Mesenchymal stem cell (in vitro differentiated cells and primary cell): ENCODE measurements around the gene CDK3.
"Not testable (repeated sequence)": the region's sequence is repeated elsewhere in the genome, so short reads cannot be mapped to it uniquely, and the experiment has no call there.

Source experiments
- DNase-seq: peaks from one replicate; pipeline ENCODE4 v3.0.0-alpha.2; 2013
- H2AFZ ChIP-seq: one replicate; pipeline ENCODE4 v1.6.1; 2013; ENCODE audit warnings: low read depth, mild to moderate bottlenecking, control low read depth, inconsistent platforms, low read length, moderate library complexity
- H2AK5ac ChIP-seq: 2 replicates; pipeline ENCODE4 v1.6.1; 2013; ENCODE audit warnings: low read length, moderate library complexity, mild to moderate bottlenecking, inconsistent platforms; ENCODE audit not compliant: severe bottlenecking
- H2BK120ac ChIP-seq: one replicate; pipeline ENCODE4 v1.6.1; 2013; ENCODE audit warnings: low read depth, mild to moderate bottlenecking, inconsistent platforms, low read length, moderate library complexity
- H2BK12ac ChIP-seq, 2 experiments: one replicate each; pipeline ENCODE4 v1.6.1; 2013; ENCODE audit warnings: inconsistent platforms in 2 of 2, low read length in 2 of 2, mild to moderate bottlenecking in 2 of 2, moderate library complexity in 2 of 2, control low read depth in 1 of 2
- H2BK15ac ChIP-seq: one replicate; pipeline ENCODE4 v1.6.1; 2013; ENCODE audit warnings: mild to moderate bottlenecking, low read depth, inconsistent platforms; ENCODE audit not compliant: poor library complexity, severe bottlenecking
- H2BK5ac ChIP-seq: 2 replicates; pipeline ENCODE4 v1.6.1; 2013; ENCODE audit warnings: low read depth, mild to moderate bottlenecking, low read length, control low read depth, inconsistent platforms; ENCODE audit not compliant: poor library complexity, severe bottlenecking
- H3K14ac ChIP-seq, 2 experiments: one replicate each; pipeline ENCODE4 v1.6.1; 2013; ENCODE audit warnings: inconsistent platforms in 2 of 2, low read length in 2 of 2, control low read depth in 1 of 2, mild to moderate bottlenecking in 1 of 2, moderate library complexity in 1 of 2
- H3K18ac ChIP-seq, 2 experiments: one replicate each; pipeline ENCODE4 v1.6.1; 2013; ENCODE audit warnings: inconsistent platforms in 2 of 2, low read length in 2 of 2, control low read depth in 1 of 2, low read depth in 1 of 2, mild to moderate bottlenecking in 1 of 2
- H3K23ac ChIP-seq, 2 experiments: one replicate each; pipeline ENCODE4 v1.6.1; 2013; ENCODE audit warnings: inconsistent platforms in 2 of 2, low read length in 2 of 2, mild to moderate bottlenecking in 2 of 2, moderate library complexity in 2 of 2, control low read depth in 1 of 2
- H3K27ac ChIP-seq: 2 replicates; pipeline ENCODE4 v1.5.1; 2013; ENCODE audit warnings: mild to moderate bottlenecking, moderate library complexity, low read length, control low read depth, inconsistent platforms; ENCODE audit not compliant: poor library complexity, severe bottlenecking
- H3K27me3 ChIP-seq, 2 experiments: 2 replicates each; pipeline versions ENCODE4 v1.6.1 to v1.7.0; 2013; ENCODE audit warnings: low read length in 2 of 2, mild to moderate bottlenecking in 2 of 2, moderate library complexity in 2 of 2, control low read depth in 1 of 2, inconsistent platforms in 1 of 2; ENCODE audit not compliant: control insufficient read depth in 1 of 2, insufficient read depth in 1 of 2
- H3K36me3 ChIP-seq, 2 experiments: 2 replicates each; pipeline versions ENCODE4 v1.6.1 to v1.7.0; 2013; ENCODE audit warnings: low read length in 2 of 2, control low read depth in 1 of 2, inconsistent platforms in 1 of 2, low read depth in 1 of 2, mild to moderate bottlenecking in 1 of 2; ENCODE audit not compliant: insufficient read depth in 2 of 2, control insufficient read depth in 1 of 2
- H3K4ac ChIP-seq, 2 experiments: one replicate each; pipeline ENCODE4 v1.6.1; 2013; ENCODE audit warnings: inconsistent platforms in 2 of 2, low read length in 2 of 2, mild to moderate bottlenecking in 2 of 2, moderate library complexity in 2 of 2, control low read depth in 1 of 2, low read depth in 1 of 2
- H3K4me1 ChIP-seq: 2 replicates; pipeline ENCODE4 v1.6.1; 2013; ENCODE audit warnings: low read depth, low read length, control low read depth; ENCODE audit not compliant: control insufficient read depth, insufficient read depth
- H3K4me2 ChIP-seq: 2 replicates; pipeline ENCODE4 v1.6.1; 2013; ENCODE audit warnings: low read length, mild to moderate bottlenecking, inconsistent platforms; ENCODE audit not compliant: poor library complexity, severe bottlenecking
- H3K4me3 ChIP-seq, 2 experiments: 2 replicates each; pipeline versions ENCODE4 v1.5.1 to v1.7.0; 2013; ENCODE audit warnings: low read length in 2 of 2, mild to moderate bottlenecking in 2 of 2, control low read depth in 1 of 2, low read depth in 1 of 2; ENCODE audit not compliant: insufficient read depth in 1 of 2
- H3K79me1 ChIP-seq: replicated peaks from 2 replicates; pipeline ENCODE4 v1.6.1; 2013; ENCODE audit warnings: mild to moderate bottlenecking, control low read depth, low read length, inconsistent platforms; ENCODE audit not compliant: poor library complexity, severe bottlenecking
- H3K9ac ChIP-seq: 2 replicates; pipeline ENCODE4 v1.7.0; 2013; ENCODE audit warnings: mild to moderate bottlenecking, low read length, moderate library complexity
- H3K9me3 ChIP-seq: 2 replicates; pipeline ENCODE4 v1.7.0; 2013; ENCODE audit warnings: mild to moderate bottlenecking, low read length; ENCODE audit not compliant: control insufficient read depth
- H4K8ac ChIP-seq: one replicate; pipeline ENCODE4 v1.6.1; 2013; ENCODE audit warnings: inconsistent platforms, mild to moderate bottlenecking, low read length, moderate library complexity
- H4K91ac ChIP-seq: one replicate; pipeline ENCODE4 v1.6.1; 2013; ENCODE audit warnings: mild to moderate bottlenecking, low read length, inconsistent platforms
- WGBS: methylation state at CpG from one replicate; pipeline ENCODE4 v1.1.7; 2013; ENCODE audit warnings: mixed read lengths; 5-methylcytosine and 5-hydroxymethylcytosine counted together

The CDK3 gene

DNA sequence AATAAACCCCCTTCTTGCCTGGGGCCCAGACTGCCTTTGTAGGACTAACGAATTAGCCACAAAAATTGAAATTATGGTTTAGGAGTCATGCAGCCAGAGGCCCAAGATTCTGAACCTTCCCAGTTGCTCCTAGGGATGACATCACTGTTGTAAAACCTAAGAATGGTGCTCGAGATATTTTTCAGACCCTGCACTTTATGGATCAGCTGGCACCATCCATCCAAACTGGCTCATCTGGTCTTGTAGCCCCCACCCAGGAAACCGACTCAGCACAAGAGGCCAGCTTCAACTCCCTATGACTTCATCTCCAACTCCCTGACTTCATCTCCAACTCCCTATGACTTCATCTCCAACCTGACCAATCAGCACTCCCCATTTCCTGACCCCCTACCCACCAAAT is 37.4 kb downstream of the CDK3 start:
- Histone ChIP-seq H2BK120ac (no peak overlapping the region), H2AK5ac (peak overlapping the region; percentile 16), H2BK15ac (no peak overlapping the region), H2AFZ (no peak overlapping the region), H3K36me3 (peaks cover 41 to 50% of the 10 kb centered on the region in 2 experiments), H3K18ac (no peak overlapping the region), H4K8ac (no peak overlapping the region), H3K27ac (peak overlapping the region; percentile 50), H3K9ac (no peak overlapping the region), H3K14ac (no peak overlapping the region), H3K79me1 (peaks cover 10% of the 10 kb centered on the region), H2BK5ac (no peak overlapping the region), H3K4me2 (no peak overlapping the region), H3K4me1 (peaks cover 21% of the 10 kb centered on the region), H3K9me3 (no peaks in the 10 kb centered on the region), H3K23ac (no peak overlapping the region), H3K4me3 (no peak overlapping the region), H3K27me3 (no peaks in the 10 kb centered on the region), H4K91ac (no peak overlapping the region), H3K4ac (no peak overlapping the region), H2BK12ac (no peak overlapping the region)
- whole genome bisulfite sequencing: 84% methylated on average over 3 of the region's 3 CpGs
- DNase-seq: no peak

DNA sequence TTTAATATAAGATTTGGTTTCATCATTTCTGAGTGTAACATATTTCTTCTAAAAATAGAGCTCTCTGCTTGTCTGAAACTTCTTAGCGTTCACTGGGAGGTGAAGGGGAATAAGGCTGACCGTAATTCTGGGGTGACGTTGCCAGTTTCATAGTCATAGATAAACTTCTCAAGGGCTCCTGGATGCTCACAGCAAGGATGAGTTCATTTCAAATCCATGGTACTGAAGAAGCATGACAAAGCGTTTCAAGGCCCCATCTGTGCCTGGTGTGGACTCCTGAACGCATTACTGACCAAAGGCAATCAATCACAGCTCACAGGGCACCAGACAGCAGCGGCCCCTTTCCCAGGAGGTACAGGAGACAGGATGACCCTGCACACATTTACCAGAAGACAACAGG is 38.5 kb downstream of the CDK3 start:
- Histone ChIP-seq H3K9me3 (no peaks in the 10 kb centered on the region), H2AK5ac (no peak overlapping the region)

DNA sequence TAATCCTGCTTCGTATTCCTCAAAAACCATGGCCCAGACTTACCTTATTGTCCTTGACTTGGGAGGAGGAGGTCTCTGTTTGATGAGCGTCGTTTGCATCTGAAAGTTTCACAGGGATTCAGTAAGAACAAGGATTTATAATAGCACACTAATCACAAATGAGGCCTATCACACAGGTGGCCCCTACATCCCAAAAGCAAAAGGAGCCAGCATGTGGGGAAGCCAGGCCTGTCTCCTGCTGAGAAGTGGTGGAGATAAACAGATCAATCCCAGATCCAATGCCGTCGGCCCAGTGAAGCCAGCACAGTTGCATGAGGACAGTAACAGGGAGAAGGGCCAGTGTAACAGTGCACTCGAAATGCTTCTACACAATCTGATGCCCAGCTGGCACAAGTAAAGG is 39.7 kb downstream of the CDK3 start:
- Histone ChIP-seq H3K36me3 (peaks cover 63 to 73% of the 10 kb centered on the region in 2 experiments), H3K9me3 (no peaks in the 10 kb centered on the region), H3K14ac (no peak overlapping the region), H2AK5ac (peak overlapping the region; percentile 34), H3K18ac (no peak overlapping the region), H3K9ac (no peak overlapping the region), H2BK5ac (no peak overlapping the region), H2AFZ (no peak overlapping the region), H4K91ac (no peak overlapping the region), H3K27ac (no peak overlapping the region), H2BK15ac (no peak overlapping the region), H3K27me3 (no peaks in the 10 kb centered on the region), H3K23ac (no peak overlapping the region), H3K4me2 (no peak overlapping the region), H4K8ac (no peak overlapping the region), H3K4me1 (peaks cover 23% of the 10 kb centered on the region), H2BK12ac (no peak overlapping the region), H2BK120ac (no peak overlapping the region), H3K4me3 (no peak overlapping the region), H3K79me1 (peaks cover 24% of the 10 kb centered on the region), H3K4ac (no peak overlapping the region)
- no peak for DNase-seq
- WGBS: 81% methylated on average over 3 of the region's 6 CpGs

More for the DNA sequence above, 38.5 kb downstream of the CDK3 start:
- peak overlapping the region; percentile 40 for H3K27ac ChIP-seq
- H4K91ac ChIP-seq: no peak overlapping the region
- WGBS: 75% methylated on average over 6 of the region's 6 CpGs
- no peak overlapping the region for H3K14ac ChIP-seq
- no peak overlapping the region for H3K4ac ChIP-seq
- H4K8ac ChIP-seq: no peak overlapping the region
- no peak overlapping the region for H3K4me3 ChIP-seq
- no peak overlapping the region for H2BK15ac ChIP-seq
- H3K4me2 ChIP-seq: no peak overlapping the region
- H3K4me1 ChIP-seq: peaks cover 21% of the 10 kb centered on the region
- H3K18ac ChIP-seq: no peak overlapping the region
- H2AFZ ChIP-seq: no peak overlapping the region
- no peaks in the 10 kb centered on the region for H3K27me3 ChIP-seq
- DNase-seq: peak; percentile 3
- peaks cover 16% of the 10 kb centered on the region for H3K79me1 ChIP-seq
- H2BK12ac ChIP-seq: no peak overlapping the region
- H3K9ac ChIP-seq: no peak overlapping the region
- no peak overlapping the region for H2BK120ac ChIP-seq
- no peak overlapping the region for H3K23ac ChIP-seq
- no peak overlapping the region for H2BK5ac ChIP-seq
- peaks cover 52 to 60% of the 10 kb centered on the region in 2 experiments for H3K36me3 ChIP-seq

DNA sequence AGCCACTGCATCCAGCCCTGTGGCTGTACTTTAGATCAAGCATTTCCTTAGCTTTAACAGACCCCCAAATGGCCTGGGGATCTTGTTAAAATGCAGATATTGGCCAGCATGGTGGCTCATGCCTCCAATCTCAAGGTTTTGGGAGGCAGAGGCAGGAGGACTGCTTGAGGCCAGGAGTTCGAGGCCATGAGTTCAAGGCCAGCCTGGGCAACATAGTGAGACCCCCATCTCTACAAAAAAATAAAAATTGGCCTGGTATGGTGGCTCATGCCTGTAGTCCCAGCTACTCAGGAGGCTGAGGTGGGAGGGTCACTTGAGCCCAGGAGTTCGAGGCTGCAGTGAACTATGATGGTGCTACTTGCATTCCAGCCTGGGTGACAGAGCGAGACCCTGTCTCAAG is 42.2 kb downstream of the CDK3 start:
- peaks cover 17% of the 10 kb centered on the region for H3K4me1 ChIP-seq
- H3K79me1 ChIP-seq: peaks cover 32% of the 10 kb centered on the region
- not testable (repeated sequence) for H4K8ac ChIP-seq, H2BK120ac ChIP-seq, H3K18ac ChIP-seq, H2AK5ac ChIP-seq, H3K23ac ChIP-seq, H4K91ac ChIP-seq, DNase-seq, H3K4me2 ChIP-seq, H3K14ac ChIP-seq, H2BK5ac ChIP-seq, H2BK15ac ChIP-seq, H3K9me3 ChIP-seq, H3K27me3 ChIP-seq, H2AFZ ChIP-seq, H3K4me3 ChIP-seq, H2BK12ac ChIP-seq, H3K4ac ChIP-seq, H3K9ac ChIP-seq, H3K27ac ChIP-seq
- WGBS: 100% methylated on average over 2 of the region's 3 CpGs
- H3K36me3 ChIP-seq: peaks cover 79 to 97% of the 10 kb centered on the region in 2 experiments
